Calu3 (cell line): ENCODE measurements around the gene STK38L. TPM values are rescaled to one million over a fixed set of nuclear protein-coding genes. Genes with fewer than 3 reads are reported as not detected.
A peak's percentile ranks its signal among the peaks of the same experiment; 100 is the strongest.
"Not testable (repeated sequence)": the region's sequence is repeated elsewhere in the genome, so short reads cannot be mapped to it uniquely, and the experiment has no call there.

ENCODE experiments used
- BruUV-seq: library from RNA; stranded (reverse); fragments of 400-500 nt; replicated peaks from 2 replicates; lab custom pipeline; 2021; lab: Mats Ljungman, UMichigan
- CTCF ChIA-PET: fragments of 300-600 bp; sonication (Branson Sonifier 250); formaldehyde crosslinking; loops from one replicate; lab custom pipeline; 2022; ENCODE audit warnings: antibody characterized with exemption; lab: Charles Lee
- DNase-seq: peaks from one replicate; pipeline ENCODE4 v3.0.0; 2022
- H3K27ac Mint-ChIP-seq: one replicate; pipeline ENCODE4 v1.8.0; 2022; ENCODE audit warnings: mixed read lengths; ENCODE audit not compliant: unreplicated experiment
- H3K27me3 Mint-ChIP-seq: one replicate; pipeline ENCODE4 v1.8.0; 2022; ENCODE audit warnings: mixed read lengths; ENCODE audit not compliant: unreplicated experiment
- H3K36me3 Mint-ChIP-seq: one replicate; pipeline ENCODE4 v1.8.0; 2022; ENCODE audit warnings: mild to moderate bottlenecking, moderate library complexity, mixed read lengths; ENCODE audit not compliant: insufficient read depth, unreplicated experiment
- H3K4me1 Mint-ChIP-seq: one replicate; pipeline ENCODE4 v1.8.0; 2022; ENCODE audit warnings: mild to moderate bottlenecking, low read depth, mixed read lengths; ENCODE audit not compliant: unreplicated experiment
- H3K4me3 Mint-ChIP-seq: one replicate; pipeline ENCODE4 v1.8.0; 2022; ENCODE audit warnings: mild to moderate bottlenecking, low read depth, moderate library complexity, mixed read lengths; ENCODE audit not compliant: unreplicated experiment
- H3K9me3 Mint-ChIP-seq: one replicate; pipeline ENCODE4 v1.8.0; 2022; ENCODE audit warnings: low read depth, mixed read lengths; ENCODE audit not compliant: unreplicated experiment
- intact Hi-C: fragments of 100-400 bp; cut with micrococcal nuclease; formaldehyde crosslinking; loops from one replicate; pipeline ENCODE4 v1.10.0; 2022; ENCODE audit not compliant: unreplicated experiment
- total RNA-seq: library from RNA; stranded (reverse); gene quantifications from 2 replicates; pipeline ENCODE4 v1.2.3, GENCODE V29; 2022
- TF ChIP-seq, protein P1 (sequence below): fragments of 200-600 bp; IDR thresholded peaks from one replicate; pipeline ENCODE4 v1.8.0; 2022; ENCODE audit warnings: antibody characterized with exemption; ENCODE audit not compliant: unreplicated experiment

STK38L gene
- total RNA-seq, 1 experiment from 2014 or later: 24.6 TPM

DNA sequence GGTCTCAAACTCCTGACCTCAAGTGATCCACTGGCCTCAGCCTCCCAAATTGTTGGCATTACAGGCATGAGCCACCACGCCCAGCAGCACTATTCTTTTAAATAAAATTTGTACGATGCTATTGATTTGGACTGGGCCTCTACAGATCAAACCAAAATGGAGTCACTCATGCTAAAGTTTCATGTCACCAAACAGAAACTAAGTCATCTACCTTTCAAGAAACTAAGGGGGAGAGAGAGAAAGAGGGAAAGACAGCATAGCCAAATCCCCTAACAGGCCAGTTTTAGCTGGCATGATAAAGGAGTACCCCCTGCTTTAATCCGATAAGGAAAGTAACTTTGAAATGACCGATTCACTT lies 23.1 kb upstream of the STK38L start:
- Mint-ChIP-seq H3K27me3 (no peaks in the 10 kb centered on the region), H3K4me1 (peaks cover 1% of the 10 kb centered on the region), H3K9me3 (no peaks in the 10 kb centered on the region), H3K27ac (no peak overlapping the region), H3K36me3 (no peaks in the 10 kb centered on the region), H3K4me3 (no peak overlapping the region)
- intact Hi-C loops: no loop called here
- no TSS peak for BruUV-seq
- CTCF ChIA-PET: interaction anchor here (0.7 kb wide), 1 partner anchor 28 kb away, joined by 3 read pairs; no protein-coding TSS in a partner anchor
- TF ChIP-seq, protein P1, sequence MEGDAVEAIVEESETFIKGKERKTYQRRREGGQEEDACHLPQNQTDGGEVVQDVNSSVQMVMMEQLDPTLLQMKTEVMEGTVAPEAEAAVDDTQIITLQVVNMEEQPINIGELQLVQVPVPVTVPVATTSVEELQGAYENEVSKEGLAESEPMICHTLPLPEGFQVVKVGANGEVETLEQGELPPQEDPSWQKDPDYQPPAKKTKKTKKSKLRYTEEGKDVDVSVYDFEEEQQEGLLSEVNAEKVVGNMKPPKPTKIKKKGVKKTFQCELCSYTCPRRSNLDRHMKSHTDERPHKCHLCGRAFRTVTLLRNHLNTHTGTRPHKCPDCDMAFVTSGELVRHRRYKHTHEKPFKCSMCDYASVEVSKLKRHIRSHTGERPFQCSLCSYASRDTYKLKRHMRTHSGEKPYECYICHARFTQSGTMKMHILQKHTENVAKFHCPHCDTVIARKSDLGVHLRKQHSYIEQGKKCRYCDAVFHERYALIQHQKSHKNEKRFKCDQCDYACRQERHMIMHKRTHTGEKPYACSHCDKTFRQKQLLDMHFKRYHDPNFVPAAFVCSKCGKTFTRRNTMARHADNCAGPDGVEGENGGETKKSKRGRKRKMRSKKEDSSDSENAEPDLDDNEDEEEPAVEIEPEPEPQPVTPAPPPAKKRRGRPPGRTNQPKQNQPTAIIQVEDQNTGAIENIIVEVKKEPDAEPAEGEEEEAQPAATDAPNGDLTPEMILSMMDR: no peak
- DNase-seq: no peak

DNA sequence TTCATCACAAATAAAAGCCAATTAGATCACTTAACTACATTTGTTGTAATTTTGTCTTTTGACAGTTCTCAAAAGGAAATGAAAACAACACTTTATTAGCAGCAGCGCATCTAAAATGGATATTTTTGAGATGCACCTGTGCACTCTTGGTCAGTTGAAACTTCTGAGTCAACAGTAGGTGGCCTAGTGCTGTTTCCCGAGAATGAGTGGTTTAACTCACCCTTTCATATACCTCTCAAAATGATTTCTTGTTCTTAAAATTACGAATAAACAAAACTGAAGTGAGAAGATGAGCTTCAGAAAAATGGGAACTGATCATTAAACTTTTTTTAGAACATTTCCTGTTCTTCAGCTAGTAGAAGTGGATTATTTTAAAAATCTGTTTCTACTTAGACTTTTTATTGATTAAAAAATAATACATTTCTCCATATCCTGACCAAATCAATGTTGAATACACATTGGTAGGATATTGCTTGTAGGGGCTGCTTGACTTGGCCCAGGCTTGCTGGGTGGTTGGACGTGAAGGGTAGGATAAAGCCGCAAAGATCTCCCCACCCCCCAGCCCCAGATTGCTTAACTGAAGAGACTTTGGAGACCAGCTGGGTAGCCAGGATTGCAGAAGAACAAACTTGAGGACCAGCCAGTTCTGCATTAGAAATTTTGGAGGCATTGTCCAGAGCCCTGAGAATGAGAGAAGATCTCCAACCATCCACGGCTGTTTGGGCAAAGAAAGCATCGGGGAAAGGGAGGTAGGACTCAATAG lies 22.3 kb upstream of the STK38L start:
- Mint-ChIP-seq H3K4me1 (peaks cover 10% of the 10 kb centered on the region), H3K27me3 (no peaks in the 10 kb centered on the region), H3K4me3 (no peak overlapping the region), H3K9me3 (no peaks in the 10 kb centered on the region), H3K27ac (no peak overlapping the region), H3K36me3 (no peaks in the 10 kb centered on the region)
- intact Hi-C loops: no loop called here
- BruUV-seq: no TSS peak
- no peak for DNase-seq
- CTCF ChIA-PET: interaction anchor here (0.7 kb wide), 1 partner anchor 11 kb away, joined by 7 read pairs; no protein-coding TSS in a partner anchor
- TF ChIP-seq, protein P1: no peak

DNA sequence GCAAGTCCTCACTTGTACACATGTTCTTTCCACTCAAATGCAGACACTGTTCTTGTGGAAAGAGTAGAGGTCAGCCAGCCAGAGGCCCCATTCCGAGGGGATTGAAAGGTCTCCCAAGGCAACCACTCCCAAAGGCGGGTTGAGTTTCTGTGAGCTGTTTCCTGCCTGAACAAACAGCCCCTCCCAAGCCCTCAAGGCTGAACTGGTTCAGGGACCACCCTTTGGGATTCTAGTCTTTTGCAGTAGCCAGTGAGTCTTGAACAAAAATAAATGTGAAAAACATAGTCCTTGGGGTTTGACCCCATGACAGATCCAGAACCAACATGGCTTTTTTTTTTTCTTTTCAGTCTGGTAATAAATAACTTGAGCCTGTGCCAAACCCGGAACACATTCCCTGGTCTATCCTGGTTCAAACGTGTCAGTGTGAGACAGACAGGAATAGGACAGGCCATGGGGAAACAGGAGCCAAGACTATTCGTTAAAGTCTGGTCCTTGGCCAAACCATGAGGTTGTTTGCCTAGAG lies 17.6 kb upstream of the STK38L start:
- CTCF ChIA-PET: interaction anchor here (0.7 to 1.2 kb wide), 2 partner anchors 15 to 17 kb away, joined by 3 to 4 read pairs; no protein-coding TSS in a partner anchor
- H3K4me1 Mint-ChIP-seq: peaks cover 20% of the 10 kb centered on the region
- H3K36me3 Mint-ChIP-seq: no peaks in the 10 kb centered on the region
- no TSS peak for BruUV-seq
- H3K9me3 Mint-ChIP-seq: no peaks in the 10 kb centered on the region
- H3K27me3 Mint-ChIP-seq: no peaks in the 10 kb centered on the region
- H3K27ac Mint-ChIP-seq: peak overlapping the region; percentile 38
- DNase-seq: peak; percentile 15
- no peak overlapping the region for H3K4me3 Mint-ChIP-seq
- TF ChIP-seq, protein P1: no peak
- intact Hi-C loops: no loop called here

DNA sequence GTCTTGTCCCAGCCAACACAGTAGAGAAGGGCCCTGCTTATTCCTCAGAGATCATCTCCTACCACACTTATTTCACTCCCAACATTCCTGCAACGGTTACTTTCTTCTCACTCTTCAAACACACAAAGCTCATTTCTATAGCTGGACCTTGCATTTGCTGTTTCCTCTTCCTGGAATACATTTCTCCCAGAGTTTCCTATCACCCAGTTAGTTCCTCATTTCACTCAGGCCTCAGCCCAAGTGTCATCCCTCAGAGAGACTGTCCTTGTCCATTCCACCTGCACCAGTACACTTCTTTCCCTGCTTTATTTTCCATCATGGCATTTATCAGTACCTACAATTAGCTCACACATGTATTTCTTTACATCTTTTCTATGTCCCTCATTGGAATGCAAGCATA lies 14.7 kb upstream of the STK38L start:
- intact Hi-C loops: no loop called here
- BruUV-seq: no TSS peak
- H3K9me3 Mint-ChIP-seq: no peaks in the 10 kb centered on the region
- H3K4me1 Mint-ChIP-seq: peaks cover 20% of the 10 kb centered on the region
- DNase-seq: no peak
- CTCF ChIA-PET: interaction anchor here (0.6 kb wide), 1 partner anchor 101 kb away, joined by 3 read pairs; no protein-coding TSS in a partner anchor
- TF ChIP-seq, protein P1: no peak
- no peaks in the 10 kb centered on the region for H3K36me3 Mint-ChIP-seq
- H3K27me3 Mint-ChIP-seq: no peaks in the 10 kb centered on the region
- H3K27ac Mint-ChIP-seq: no peak overlapping the region
- no peak overlapping the region for H3K4me3 Mint-ChIP-seq

DNA sequence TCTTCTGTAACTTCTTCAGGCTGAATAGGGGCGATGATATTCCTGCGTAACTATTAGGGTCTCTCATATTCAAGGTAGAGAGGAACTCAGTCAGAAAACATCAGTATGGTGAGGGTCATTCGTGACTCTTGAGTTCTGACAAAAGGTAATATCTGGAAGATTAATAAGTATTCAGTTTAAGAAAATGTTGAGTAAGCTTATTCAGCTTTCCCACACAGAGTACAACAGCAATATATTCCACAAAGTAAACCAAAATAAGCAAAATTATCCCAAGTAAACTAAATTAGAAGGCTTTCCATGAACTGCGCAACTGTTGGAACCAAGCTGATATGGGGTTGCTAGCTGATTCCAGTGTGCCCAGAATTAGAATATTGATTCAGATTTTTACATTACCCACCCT lies 12.7 kb upstream of the STK38L start:
- H3K27ac Mint-ChIP-seq, BruUV-seq, intact Hi-C loops: not testable (repeated sequence)

More for the DNA sequence above, 12.7 kb upstream of the STK38L start:
- H3K27me3 Mint-ChIP-seq, H3K9me3 Mint-ChIP-seq, DNase-seq, CTCF ChIA-PET, H3K4me3 Mint-ChIP-seq, H3K36me3 Mint-ChIP-seq: not testable (repeated sequence)
- peaks cover 15% of the 10 kb centered on the region for H3K4me1 Mint-ChIP-seq
